ENCODE results near the gene SART1.
"Not testable (repeated sequence)": the region's sequence is repeated elsewhere in the genome, so short reads cannot be mapped to it uniquely, and the experiment has no call there.

The SART1 gene

DNA sequence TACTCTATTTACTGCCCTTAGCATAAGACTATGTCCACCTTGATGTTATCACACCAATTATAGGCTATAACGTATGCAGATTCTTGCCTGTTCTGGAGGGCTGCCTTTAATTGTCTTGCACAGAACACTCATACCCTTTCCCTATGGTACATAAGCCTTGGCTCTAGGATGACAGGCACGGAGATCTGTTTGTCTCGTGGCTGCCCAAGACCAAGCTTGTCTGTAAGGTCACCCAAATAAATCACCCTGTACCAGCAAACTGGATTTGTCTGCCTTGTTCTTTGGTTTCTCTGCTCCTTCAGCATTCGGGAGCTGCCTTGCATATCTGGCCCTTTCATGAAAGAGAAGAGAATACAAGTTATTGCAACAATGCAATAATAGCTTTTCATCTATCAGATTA lies 23.8 kb upstream of the SART1 start:
- no peak for DNase-seq

DNA sequence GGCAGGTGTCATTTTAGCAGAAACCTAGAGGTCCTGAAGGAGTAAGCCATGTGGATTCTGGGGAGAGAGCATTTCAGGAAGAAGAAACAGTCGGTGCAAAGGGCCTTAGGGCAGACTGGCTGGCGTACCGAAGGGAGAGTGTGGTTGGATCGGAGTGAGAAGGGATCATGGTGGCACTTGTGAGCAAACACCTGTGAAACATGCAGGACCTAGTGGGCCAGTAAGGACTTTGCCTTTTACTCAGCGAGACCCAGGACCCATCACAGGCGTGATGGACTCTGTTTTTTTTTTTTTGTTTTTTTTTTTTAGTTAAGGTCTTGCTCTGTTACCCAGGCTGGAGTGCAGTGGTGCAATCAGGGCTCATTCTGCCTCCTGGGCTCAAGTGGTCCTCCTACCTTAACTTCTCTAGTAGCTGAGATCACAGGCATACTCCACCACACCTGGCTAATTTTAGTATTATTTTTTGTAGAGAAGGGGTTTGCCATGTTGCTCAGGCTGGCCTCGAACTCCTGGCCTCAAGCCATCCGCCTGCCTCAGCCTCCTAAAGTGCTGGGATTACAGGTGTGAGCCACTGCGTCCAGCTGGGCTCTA lies 19.7 kb upstream of the SART1 start:
- DNase-seq: no peak

DNA sequence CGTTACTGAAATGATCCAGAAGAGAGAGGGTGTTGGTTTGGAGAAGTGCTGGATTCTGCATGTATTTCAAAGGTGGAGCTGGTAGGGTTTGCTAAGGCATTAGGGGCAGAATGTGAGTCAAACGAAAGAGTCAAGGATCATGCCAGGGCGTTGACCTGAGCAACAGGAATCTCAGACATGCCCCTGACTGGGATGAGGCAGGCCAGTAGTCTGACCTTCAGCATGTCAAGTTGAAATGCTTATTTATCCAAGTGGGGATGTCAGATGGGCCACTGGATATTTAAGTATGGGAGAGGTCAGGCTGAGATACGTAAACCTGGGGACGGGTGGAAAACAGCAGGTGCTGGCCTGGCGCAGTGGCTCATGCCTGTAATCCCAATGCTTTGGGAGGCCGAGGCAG lies 19.0 kb upstream of the SART1 start:
- DNase-seq: no peak

DNA sequence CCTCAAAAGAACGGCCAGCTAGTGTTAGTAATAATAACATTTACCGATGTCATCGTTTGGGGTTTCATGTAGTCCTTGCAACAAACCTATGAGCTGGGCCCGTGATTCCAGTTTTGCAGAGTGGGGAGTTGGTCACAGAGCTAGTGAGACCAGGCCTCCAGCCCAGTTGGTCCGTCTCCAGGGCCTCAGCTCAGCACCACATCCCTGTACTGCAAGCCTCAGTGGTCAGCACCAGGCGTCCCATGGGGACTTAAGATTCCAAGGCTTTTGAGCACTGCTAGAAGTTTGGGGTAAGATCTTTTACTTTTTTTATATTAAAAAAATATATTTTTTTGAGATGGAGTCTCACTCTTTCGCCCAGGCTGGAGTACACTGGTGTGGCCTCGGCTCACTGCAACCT lies 17.3 kb upstream of the SART1 start:
- DNase-seq: no peak

DNA sequence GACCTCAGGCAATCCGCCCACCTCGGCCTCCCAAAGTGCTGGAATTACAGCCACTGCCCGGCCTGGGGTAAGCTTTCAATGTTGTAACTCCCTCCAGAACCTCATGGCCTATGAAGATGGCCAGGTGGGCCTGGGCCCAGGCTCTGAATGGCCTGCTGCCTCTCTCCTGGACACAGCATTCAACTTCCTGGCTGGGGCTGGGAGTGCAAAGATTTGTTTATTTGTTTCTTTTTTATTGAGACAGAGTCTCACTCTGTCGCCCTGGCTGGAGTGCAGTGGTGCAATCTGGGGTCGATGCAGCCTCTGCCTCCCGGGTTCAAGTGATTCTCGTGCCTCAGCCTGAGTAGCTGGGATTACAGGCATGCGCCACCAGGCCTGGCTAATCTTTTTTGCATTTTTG lies 16.8 kb upstream of the SART1 start:
- DNase-seq: no peak

DNA sequence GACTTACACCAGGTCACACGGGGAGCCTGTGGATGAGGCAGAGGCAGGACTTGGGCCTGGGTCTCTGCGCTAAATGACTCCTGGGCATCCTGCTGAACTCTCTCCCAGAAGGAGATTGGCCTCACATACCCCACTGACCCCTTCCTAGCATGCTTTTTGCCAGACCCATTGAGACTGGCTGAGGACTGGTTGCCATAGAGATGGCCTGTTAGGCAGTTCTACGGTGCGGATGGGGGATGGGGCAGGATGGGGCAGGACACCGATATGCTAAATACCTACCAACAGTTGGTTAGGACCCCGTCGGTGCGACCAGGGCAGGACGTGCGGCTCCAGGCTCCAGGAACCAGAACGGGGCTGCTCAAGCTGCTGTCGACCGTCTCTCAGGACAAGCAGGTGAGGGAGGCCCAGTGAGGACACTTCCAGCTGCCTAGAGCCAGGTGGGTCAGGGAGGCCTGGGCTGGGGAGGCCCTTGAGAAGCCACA lies 16.1 kb upstream of the SART1 start, which contains the start of gene TSGA10IP:
Gene TSGA10IP, plus strand, starts transcription at position 51 of the 482 bp plus-strand sequence. Its CDS starts 196 bp downstream, at position 247.
- no peak for DNase-seq

DNA sequence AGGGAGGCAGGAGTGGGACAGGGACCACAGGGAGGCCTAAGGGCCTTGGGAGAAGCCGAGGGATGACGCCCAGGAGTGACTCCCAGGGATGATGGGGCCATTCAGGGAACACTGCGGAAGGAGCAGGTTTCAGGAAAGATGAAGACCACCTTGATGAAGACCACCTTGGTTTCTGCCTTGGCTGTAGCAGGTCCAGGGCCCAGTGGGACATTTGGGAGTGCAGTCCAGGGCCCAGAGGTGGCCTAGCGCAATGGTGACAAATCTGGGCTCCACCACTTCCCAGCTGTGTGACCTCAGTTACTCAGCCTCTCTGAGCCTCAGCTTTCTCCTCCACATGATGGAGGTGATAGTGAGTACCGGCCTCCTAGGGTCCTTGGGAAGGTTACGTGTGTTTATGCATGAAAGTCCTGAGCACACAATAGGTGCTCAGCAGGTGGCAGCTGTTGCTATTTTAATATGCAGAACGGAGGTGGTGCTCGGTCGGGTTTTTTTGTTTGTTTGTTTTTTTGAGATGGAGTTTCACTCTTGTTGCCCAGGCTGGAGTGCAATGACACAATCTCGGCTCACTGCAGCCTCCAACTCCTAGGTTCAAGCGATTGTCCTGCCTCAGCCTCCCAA lies 15.5 kb upstream of the SART1 start:
- no peak for DNase-seq

DNA sequence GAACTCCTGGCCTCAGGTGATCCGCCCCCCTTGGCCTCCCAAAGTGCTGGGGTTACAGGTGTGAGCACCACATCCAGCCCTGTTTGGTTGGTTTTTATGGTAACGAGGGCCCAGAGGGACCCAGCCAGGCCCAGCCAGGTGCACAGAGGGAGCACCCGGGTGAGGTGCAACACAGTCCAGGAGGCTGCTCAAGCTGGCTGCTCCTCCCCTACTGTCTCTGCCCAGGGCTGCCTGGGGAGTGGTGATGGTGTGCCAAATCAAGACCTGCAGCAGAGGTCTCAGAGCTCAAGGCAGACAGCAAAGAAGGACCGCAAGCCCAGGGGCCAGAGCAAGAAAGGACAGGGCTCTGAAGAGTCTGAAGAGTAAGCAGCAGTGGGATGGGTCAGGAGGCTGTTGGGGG lies 14.9 kb upstream of the SART1 start:
- DNase-seq: no peak

DNA sequence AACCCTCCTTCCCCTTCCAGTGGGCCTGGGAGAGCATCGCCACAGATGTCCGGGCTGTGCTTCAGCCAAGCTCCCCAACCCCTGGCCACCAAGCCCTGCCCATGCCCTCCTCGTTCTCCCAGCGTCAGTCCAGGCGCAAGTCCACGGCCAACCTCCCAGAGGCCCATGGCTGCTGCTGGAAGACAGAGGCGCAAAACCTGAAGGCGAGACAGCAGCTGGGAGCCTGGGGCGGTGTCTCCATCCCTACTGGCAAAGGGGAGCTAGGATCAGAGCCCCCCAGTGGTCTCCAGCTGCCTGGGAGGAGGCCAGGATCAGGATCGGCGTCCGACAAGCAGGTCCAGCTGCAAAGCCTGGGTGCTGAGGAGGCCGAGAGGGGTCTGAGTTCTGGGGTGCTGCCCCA lies 14.4 kb upstream of the SART1 start:
- no peak for DNase-seq

DNA sequence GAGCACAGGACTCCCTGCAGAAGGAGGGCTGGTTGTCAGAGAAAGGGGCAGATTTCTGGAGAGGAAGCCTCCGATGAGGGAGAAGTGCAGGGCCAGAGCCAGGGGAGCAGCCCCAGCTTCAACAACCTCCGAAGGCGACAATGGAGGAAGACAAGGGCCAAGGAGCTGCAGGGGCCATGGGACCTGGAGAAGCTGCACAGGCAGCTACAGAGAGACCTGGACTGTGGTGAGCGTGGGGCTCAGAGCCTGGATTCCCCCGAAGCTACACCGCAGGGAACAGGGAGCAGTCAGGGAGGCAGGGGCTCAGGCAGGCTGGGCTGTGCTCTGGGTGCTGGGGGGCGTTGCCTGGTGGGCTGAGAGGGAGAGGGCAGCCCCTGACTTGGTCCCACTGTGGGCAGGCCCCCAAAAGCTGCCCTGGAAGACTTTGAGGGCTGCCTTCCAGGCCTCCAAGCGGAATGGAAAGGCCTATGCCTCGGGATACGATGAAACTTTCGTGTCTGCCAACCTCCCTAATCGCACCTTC lies 13.9 kb upstream of the SART1 start:
- DNase-seq: no peak

DNA sequence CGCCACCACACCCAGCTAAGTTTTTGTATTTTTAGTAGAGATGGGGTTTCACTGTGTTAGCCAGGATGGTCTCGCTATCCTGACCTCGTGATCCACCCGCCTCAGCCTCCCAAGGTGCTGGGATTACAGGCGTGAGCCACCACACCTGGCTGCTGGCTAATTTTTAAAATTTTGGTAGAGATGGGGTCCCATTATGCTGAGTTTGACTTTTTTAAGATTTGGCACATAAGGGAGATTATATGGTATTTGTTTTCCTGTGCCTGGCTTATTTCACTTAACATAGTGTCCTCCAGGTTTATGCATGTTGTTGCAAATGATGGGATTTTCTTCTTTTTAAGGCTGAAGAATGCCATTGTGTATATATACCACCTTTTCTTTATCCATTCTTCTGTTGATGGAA lies 10.8 kb upstream of the SART1 start:
- not testable (repeated sequence) for DNase-seq

DNA sequence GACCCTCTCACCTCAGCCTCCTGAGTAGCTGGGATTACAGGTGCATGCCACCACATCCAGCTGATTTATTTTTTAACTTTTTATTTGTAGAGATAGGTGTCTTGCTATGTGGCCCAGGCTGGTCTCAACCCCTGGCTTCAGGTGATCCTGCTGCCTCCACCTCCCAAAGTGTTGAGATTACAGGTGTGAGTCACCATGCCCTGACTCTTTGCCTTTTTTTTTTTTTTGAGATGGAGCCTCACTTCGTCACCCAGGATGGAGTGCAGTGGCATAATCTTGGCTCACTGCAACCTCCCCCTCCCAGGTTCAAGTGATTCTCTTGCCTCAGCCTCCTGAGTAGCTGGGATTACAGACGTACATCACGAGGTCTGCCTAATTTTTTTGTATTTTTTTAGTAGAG lies 9.9 kb upstream of the SART1 start:
- DNase-seq: not testable (repeated sequence)

DNA sequence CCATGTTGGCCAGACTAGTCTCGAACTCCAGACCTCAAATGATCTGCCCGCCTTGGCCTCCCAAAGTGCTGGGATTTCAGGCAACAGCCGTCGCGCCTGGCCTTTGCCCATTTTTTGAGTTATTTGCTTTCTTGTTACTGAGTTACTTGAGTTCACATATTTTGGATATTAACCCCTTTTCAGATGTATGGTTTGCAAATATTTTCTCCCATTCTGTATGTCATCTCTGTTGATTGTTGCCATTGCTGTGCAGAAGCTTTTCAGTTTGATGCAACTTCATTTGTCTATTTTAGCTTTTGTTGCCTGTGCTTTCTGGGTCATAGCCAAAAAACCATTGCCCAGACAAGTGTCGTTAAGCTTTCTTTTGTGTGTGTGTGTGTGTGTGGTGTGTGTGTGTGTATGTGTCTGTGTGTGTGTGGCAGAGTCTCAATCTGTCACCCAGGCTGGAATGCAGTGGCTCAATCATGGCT lies 9.4 kb upstream of the SART1 start:
- DNase-seq: peak; percentile 51

DNA sequence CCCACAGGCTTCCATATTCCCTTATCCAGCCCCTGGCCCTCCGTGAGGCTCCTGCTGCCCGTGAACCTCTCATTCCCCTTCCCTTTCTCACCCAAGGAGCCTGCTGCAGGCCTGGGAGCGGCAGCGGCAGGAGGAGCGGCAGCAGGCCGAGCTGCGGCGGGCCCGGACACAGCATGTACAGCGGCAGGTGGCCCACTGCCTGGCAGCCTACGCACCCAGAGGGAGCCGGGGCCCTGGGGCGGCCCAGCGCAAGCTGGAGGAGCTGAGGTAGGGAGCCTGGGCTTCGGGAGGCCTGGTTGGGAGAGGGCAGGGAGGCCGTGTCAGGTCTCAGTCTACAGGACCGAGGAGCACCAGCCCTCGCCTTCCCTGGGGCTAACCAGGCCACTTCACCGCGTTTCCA lies 8.1 kb upstream of the SART1 start:
- no peak for DNase-seq

DNA sequence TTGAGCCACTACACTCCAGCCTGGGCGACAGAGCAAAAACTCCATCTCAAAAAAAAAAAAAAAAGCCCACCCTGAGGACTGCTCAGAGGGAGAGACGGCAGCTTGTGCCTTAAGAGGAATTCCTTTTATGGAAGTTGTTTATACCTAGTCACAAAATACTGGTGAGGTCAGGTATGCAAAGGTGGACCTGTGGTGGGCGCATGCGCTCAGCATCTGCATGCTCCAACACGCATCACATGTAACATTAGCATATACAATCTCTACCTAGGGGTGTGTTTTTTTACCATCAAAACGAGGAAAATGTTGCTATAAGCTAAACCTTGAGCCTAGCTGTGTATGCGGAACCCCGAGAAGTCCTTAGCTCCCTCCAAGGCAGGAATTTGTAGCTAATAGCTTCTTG lies 6.8 kb upstream of the SART1 start:
- no peak for DNase-seq

DNA sequence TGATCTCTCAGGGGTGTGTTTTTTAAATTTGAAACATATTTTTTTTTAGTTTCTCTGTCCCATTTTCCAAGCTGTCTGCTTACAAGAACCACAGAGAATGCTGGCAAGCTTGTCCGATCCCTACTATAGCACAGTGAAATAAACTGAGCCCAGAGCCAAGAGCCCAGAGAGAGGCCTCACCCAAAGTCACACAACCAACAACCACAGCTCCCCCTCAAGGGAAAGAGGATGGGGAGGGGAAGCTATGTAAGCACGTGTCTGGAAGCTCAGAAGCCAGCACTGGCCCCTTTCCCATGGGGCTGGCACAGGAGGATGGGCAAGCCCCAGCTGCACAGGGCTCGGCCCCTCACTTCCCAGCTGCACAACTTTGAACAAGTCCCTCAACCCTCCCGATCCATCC lies 3.2 kb upstream of the SART1 start:
- no peak for DNase-seq

DNA sequence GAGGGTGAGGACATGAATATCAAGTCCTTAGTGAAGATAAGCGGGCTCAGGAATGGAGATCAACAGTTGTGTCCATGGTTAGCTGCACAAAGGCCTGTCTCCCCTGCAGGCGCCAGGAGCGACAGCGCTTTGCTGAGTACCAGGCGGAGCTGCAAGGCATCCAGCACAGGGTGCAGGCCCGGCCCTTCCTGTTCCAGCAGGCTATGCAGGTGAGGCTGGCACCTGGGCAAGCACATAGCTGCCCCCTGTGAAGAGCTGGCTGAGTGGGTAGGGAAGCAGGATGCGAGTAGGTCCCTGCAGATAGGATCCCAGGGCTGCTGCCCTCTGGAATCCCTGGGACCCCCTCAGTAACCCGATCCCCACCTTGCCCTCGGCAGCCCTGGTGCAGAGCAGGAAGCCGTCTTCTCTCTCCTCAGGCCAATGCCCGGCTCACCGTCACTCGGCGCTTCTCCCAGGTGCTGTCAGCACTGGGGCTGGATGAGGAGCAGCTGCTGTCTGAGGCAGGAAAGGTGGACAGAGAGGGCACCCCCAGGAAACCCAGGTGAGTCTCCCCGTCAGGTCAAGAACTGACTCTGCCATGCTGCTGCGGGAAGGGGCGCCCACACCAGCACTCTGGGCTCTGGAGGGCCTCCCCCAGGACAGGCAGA lies 2.6 kb upstream of the SART1 start:
- no peak for DNase-seq

DNA sequence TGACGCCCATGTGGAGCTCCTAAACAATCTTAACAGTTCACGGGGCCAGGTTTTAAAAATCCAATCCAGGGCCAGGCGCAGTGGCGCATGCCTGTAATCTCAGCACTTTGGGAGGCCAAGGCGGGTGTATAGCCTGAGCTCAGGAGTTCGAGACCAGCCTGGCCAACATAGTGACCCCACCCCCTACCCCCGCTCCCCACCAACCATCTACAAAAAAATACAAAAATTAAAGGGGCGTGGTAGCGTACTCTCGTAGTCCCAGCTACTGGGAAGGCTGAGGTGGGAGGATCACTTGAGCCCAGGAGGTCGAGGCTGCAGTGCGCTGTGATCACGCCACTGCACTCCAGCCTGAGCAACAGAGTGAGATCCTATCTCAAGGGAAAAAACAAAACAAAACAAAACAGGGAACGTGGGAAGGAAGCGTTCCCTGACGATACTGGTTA lies 689 bp upstream of the SART1 start:
- no peak for DNase-seq

DNA sequence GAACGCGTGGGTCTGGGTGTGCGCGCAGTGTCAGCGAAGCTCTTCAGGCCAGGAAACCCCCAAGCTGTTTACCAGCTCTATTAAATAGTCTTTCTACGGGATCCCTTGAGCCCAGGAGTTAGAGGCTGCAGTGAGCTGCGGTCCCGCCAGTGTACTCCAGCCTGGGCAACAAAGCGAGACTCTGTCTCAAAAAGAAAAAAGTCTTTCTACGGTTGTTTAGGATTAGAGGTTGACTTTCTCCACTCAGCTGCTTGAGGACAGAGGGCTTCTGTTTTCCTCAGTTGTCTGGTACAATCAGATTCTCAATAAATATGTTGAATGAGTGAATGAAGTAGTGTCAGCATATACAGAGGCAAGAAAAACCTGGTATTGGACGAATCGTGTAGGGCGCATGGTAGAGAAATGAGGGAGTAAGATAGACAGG lies 619 bp downstream of the SART1 start:
- DNase-seq: no peak

DNA sequence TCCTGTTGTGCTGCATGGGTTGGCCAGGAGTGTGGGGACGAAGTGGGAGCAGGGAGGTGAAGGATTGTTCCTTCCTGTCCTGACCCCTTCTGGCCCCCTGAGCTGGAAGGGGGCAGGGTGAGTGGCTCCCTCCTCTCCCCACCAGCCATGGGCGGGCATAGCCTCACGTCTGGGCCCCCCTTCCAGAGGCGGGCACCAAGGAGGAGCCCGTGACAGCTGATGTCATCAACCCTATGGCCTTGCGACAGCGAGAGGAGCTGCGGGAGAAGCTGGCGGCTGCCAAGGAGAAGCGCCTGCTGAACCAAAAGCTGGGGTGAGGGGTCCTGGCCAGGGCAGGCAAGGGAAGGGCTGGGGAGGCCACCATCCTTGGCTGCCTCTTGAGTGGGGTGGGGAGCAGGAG lies 3.4 kb downstream of the SART1 start:
- no peak for DNase-seq

DNA sequence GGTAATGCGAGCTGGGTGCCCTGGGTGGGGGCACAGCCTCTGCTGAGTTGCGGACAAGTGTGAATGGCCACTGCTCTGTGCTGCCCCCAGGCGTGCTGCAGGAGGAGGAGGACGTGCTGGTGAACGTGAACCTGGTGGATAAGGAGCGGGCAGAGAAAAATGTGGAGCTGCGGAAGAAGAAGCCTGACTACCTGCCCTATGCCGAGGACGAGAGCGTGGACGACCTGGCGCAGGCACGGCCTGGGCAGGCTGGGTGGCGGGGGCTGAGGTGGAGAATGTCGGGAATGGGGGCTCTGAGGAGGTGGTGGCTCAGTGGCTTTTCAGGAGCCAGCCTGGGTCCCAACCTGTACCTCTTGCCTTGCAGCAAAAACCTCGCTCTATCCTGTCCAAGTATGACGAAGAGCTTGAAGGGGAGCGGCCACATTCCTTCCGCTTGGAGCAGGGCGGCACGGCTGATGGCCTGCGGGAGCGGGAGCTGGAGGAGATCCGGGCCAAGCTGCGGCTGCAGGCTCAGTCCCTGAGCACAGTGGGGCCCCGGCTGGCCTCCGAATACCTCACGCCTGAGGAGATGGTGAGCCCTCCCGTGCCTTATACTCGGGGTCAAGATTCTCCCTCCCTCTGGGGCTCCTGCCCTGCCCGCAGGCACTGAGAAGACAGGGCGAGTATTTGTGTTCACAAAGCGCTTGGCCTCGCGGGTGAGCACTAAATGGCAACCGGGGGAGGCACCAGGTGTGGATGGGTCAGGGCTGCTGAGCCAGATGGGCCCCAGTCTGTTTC lies 4.6 kb downstream of the SART1 start:
- DNase-seq: no peak

DNA sequence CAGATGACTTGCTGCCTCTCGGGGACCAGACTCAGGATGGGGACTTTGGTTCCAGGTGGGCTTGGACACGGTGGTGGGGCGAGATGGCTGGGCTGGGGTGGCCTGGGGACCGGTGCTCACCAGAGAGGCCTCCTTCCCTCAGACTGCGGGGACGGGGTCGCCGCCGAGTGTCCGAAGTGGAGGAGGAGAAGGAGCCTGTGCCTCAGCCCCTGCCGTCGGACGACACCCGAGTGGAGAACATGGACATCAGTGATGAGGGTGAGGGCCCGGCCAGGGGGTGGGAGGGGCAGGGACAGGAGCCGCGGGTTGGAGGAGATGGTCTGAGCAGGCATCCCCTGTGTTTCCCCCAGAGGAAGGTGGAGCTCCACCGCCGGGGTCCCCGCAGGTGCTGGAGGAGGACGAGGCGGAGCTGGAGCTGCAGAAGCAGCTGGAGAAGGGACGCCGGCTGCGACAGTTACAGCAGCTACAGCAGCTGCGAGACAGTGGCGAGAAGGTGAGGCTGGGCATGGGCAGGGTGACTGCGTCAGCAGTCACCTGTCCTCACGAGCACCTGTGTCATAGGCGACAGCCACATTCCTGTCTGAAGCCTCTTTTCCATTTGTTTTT lies 5.9 kb downstream of the SART1 start:
- DNase-seq: no peak

Measured in NCI-H1694 treated with DMSO at 0.1 percent for 48 hours (cell line).